Measurements from ENCODE around the gene MYLK.

- no peak for TF ChIP-seq CTCF (optimal IDR thresholded peaks at IDR 0.05 in 1 of 3, IDR thresholded peaks at IDR 0.05 in 1 of 3, conservative IDR thresholded peaks at IDR 0.05 in 1 of 3; ENCODE audit: extremely low read depth in 1 of 3, insufficient read depth in 2 of 3, low read length in 3 of 3)
- no peak for TF ChIP-seq EZH2 (IDR thresholded peaks at IDR 0.05; ENCODE audit: low read length)
Observed at GRCh38 chr3:123884203-123884831, at the start of gene MYLK.

Measured in keratinocyte (primary cell).